Neutrophil (primary cell): ENCODE results near the gene ZMAT3.

ENCODE experiments used
- H3K27ac ChIP-seq: fragments of 200-600 bp; sonication (generic); 2 replicates; pipeline ENCODE4 v1.5.1; 2016; ENCODE audit warnings: mild to moderate bottlenecking, moderate library complexity
- H3K27me3 ChIP-seq: fragments of 200-600 bp; sonication (generic); 2 replicates; pipeline ENCODE4 v1.6.0; 2016; ENCODE audit warnings: mild to moderate bottlenecking
- H3K36me3 ChIP-seq: fragments of 200-600 bp; sonication (generic); 2 replicates; pipeline ENCODE4 v1.5.1; 2017
- H3K4me1 ChIP-seq, 2 experiments: fragments of 200-600 bp in 1 of 2; sonication (generic) in 1 of 2; 1 replicate in 1 of 2; 2 replicates in 1 of 2; pipeline versions ENCODE4 v1.5.1 to v1.6.1; 2013 to 2016; ENCODE audit warnings: low read depth in 1 of 2, low read length in 1 of 2, mild to moderate bottlenecking in 1 of 2, moderate library complexity in 1 of 2; ENCODE audit not compliant: control insufficient read depth in 1 of 2, insufficient read depth in 1 of 2
- H3K4me3 ChIP-seq, 2 experiments: fragments of 200-600 bp in 1 of 2; sonication (generic) in 1 of 2; 1 replicate in 1 of 2; 2 replicates in 1 of 2; pipeline ENCODE4 v1.5.1; 2013 to 2016; ENCODE audit warnings: low read depth in 1 of 2, low read length in 1 of 2, mild to moderate bottlenecking in 1 of 2, moderate library complexity in 1 of 2
- H3K9me3 ChIP-seq: fragments of 200-600 bp; sonication (generic); 2 replicates; pipeline ENCODE4 v1.5.1; 2016
- CTCF ChIP-seq: fragments of 200-600 bp; sonication (generic); IDR thresholded peaks from 2 replicates; pipeline ENCODE4 v1.5.1; 2016; ENCODE audit warnings: antibody characterized with exemption

ZMAT3 gene

GRCh38 chr3:179005213-179005612, 66.4 kb downstream of the ZMAT3 start:
- TF ChIP-seq CTCF, result no peak
- no peak overlapping the region for H3K27ac ChIP-seq
- no peaks in the 10 kb centered on the region for H3K4me1 ChIP-seq
- H3K27me3 ChIP-seq, result peaks cover 8% of the 10 kb centered on the region
- no peak overlapping the region for H3K4me3 ChIP-seq
- H3K36me3 ChIP-seq, result no peaks in the 10 kb centered on the region
- H3K9me3 ChIP-seq, result no peaks in the 10 kb centered on the region

- no peak for TF ChIP-seq CTCF
- no peaks in the 10 kb centered on the region for H3K9me3 ChIP-seq
- H3K27ac ChIP-seq, result no peak overlapping the region
- H3K4me1 ChIP-seq, result no peaks in the 10 kb centered on the region
- H3K36me3 ChIP-seq, result no peaks in the 10 kb centered on the region
- no peaks in the 10 kb centered on the region for H3K27me3 ChIP-seq
- no peak overlapping the region for H3K4me3 ChIP-seq
These were observed 71.0 kb downstream of the ZMAT3 start for GRCh38 chr3:179000659-179001058.

GRCh38 chr3:179000144-179000543, 71.5 kb downstream of the ZMAT3 start:
- Histone ChIP-seq H3K4me3 (no peak overlapping the region), H3K9me3 (no peaks in the 10 kb centered on the region), H3K27ac (no peak overlapping the region), H3K27me3 (no peaks in the 10 kb centered on the region), H3K4me1 (no peaks in the 10 kb centered on the region), H3K36me3 (no peaks in the 10 kb centered on the region)
- no peak for TF ChIP-seq CTCF

- TF ChIP-seq CTCF, result no peak
- no peak overlapping the region for H3K27ac ChIP-seq
- no peaks in the 10 kb centered on the region for H3K27me3 ChIP-seq
- H3K36me3 ChIP-seq, result no peaks in the 10 kb centered on the region
- H3K9me3 ChIP-seq, result no peaks in the 10 kb centered on the region
- H3K4me3 ChIP-seq, result no peak overlapping the region
- no peaks in the 10 kb centered on the region for H3K4me1 ChIP-seq
These were observed 75.2 kb downstream of the ZMAT3 start for GRCh38 chr3:178996399-178996798.

GRCh38 chr3:178990293-178990692, 81.3 kb downstream of the ZMAT3 start:
- no peaks in the 10 kb centered on the region for H3K36me3 ChIP-seq

More at GRCh38 chr3:178990293-178990692, 81.3 kb downstream of the ZMAT3 start:
- Histone ChIP-seq H3K4me1 (no peaks in the 10 kb centered on the region), H3K4me3 (no peak overlapping the region), H3K9me3 (peaks cover 27% of the 10 kb centered on the region), H3K27me3 (no peaks in the 10 kb centered on the region), H3K27ac (no peak overlapping the region)
- no peak for TF ChIP-seq CTCF
